HFFc6 (cell line): ENCODE results near the gene GNB1. TPM values are rescaled to one million over a fixed set of nuclear protein-coding genes. Genes with fewer than 3 reads are reported as not detected.

Experiments
- DNase-seq: peaks from one replicate; pipeline ENCODE4 v3.0.0-alpha.2; 2018
- H3K27ac Mint-ChIP-seq: 2 replicates; pipeline ENCODE4 v1.8.0; 2020; ENCODE audit warnings: mild to moderate bottlenecking, mixed read lengths
- H3K27me3 Mint-ChIP-seq: 2 replicates; pipeline ENCODE4 v1.8.0; 2021; ENCODE audit warnings: mild to moderate bottlenecking, moderate library complexity, mixed read lengths; ENCODE audit not compliant: insufficient read depth
- H3K36me3 Mint-ChIP-seq: 2 replicates; pipeline ENCODE4 v1.8.0; 2021; ENCODE audit warnings: low read depth, mixed read lengths
- H3K4me1 Mint-ChIP-seq: 2 replicates; pipeline ENCODE4 v1.8.0; 2020; ENCODE audit warnings: low read depth, mixed read lengths
- H3K4me3 Mint-ChIP-seq: 2 replicates; pipeline ENCODE4 v1.8.0; 2020; ENCODE audit warnings: mild to moderate bottlenecking, moderate library complexity, mixed read lengths
- H3K9me3 Mint-ChIP-seq: 2 replicates; pipeline ENCODE4 v1.8.0; 2020; ENCODE audit warnings: mild to moderate bottlenecking, mixed read lengths
- total RNA-seq, 6 experiments: library from RNA; stranded (reverse); fragmentation: NEBNext Ultra II Directional; extraction: Animal tissue kit (Norgen Biotek cat#: 25700); gene quantifications; 2 replicates in 1 of 6; 3 replicates in 5 of 6; pipeline ENCODE4 v1.2.3, GENCODE V29; 2021
- TF ChIP-seq, protein P1 (sequence below): fragments of 200-600 bp; sonication (generic); IDR thresholded peaks from 2 replicates; pipeline ENCODE4 v1.5.0; 2021; ENCODE audit warnings: antibody characterized with exemption, mild to moderate bottlenecking

GNB1 gene
- total RNA-seq, 6 experiments from 2014 or later = 502 to 618 (median 574) TPM

DNA sequence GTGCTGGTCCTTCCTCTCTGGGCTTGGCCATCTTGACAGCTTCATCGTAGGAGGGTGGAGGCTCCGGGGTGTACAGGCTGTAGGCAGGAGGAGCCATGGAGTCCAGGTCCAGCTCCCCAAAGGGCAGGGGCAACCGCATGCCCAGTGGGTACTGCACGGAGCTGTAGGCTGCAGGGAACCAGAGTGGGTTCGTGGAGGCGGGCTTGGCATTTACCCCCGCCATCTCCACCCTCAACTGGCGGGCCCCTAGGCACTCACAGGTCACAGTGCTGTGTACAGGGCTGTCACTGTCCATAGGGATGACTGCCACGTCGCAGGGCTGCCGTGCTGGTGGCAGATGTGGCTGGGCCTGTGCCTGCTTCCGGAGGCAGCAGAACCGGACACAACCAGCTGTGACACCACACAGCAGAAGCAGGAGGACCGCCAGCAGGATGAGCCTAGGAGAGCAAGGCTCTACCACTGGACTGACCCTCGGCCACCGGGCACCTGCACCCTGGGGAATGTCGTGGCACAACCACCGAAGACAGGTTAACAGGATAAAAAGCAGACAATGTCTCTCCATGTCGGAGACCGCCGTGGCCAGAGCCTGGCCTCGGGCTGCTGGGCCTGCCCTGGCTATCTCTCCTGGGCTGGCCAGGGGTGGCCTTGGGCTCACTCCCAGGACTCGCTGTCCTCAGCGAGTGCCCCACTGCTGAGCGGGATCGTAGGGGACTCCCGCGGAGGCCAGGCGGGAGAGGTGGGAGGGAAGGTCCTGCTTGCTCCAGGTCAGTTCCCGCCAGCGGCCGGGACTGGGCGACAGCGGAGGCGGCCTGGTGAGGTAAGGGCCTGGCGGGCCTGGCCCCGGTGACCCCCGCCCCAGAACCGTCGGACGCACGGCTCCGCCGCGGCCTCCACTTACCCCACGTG is 27.4 kb upstream of the GNB1 start:
- Mint-ChIP-seq H3K27ac (no peak overlapping the region), H3K36me3 (no peaks in the 10 kb centered on the region), H3K4me1 (no peaks in the 10 kb centered on the region), H3K27me3 (peaks cover 18% of the 10 kb centered on the region), H3K4me3 (no peak overlapping the region), H3K9me3 (no peaks in the 10 kb centered on the region)
- TF ChIP-seq, protein P1, sequence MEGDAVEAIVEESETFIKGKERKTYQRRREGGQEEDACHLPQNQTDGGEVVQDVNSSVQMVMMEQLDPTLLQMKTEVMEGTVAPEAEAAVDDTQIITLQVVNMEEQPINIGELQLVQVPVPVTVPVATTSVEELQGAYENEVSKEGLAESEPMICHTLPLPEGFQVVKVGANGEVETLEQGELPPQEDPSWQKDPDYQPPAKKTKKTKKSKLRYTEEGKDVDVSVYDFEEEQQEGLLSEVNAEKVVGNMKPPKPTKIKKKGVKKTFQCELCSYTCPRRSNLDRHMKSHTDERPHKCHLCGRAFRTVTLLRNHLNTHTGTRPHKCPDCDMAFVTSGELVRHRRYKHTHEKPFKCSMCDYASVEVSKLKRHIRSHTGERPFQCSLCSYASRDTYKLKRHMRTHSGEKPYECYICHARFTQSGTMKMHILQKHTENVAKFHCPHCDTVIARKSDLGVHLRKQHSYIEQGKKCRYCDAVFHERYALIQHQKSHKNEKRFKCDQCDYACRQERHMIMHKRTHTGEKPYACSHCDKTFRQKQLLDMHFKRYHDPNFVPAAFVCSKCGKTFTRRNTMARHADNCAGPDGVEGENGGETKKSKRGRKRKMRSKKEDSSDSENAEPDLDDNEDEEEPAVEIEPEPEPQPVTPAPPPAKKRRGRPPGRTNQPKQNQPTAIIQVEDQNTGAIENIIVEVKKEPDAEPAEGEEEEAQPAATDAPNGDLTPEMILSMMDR = no peak
- no peak for DNase-seq

DNA sequence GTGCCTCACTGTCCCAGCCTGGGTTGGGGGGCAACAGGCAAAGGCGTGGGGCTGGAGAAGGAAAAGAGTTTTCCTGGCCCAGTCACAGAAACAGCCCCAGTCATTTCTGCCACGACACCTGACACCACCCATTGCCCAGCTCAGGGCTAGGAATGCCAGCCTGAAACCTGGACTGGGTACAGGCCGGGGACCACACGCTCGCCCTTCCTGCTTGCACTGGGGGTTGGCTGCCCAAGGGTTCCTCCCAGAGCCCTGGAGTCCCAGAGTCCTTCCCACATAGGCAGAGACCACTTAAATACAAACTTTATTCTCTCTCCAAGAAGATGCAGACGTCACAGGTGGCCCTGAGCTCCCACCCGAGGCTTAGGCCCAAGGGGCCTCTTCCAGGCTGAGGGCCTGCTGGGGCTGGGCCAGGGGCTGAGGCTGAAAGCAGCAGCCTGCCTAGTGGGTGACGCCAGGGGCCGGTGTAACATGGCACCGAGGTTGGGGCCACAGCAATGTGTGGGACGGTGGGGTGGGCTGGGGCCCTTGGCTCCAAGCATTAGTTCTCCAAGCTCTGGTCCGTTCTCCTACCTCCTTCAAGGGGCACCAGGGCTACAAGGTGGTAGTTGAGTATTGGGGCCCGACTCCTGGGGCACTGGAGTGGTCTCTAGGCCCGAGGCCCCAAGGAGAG is 26.6 kb upstream of the GNB1 start:
- no peaks in the 10 kb centered on the region for H3K36me3 Mint-ChIP-seq
- peaks cover 16% of the 10 kb centered on the region for H3K27me3 Mint-ChIP-seq
- TF ChIP-seq, protein P1 = no peak
- H3K4me3 Mint-ChIP-seq = no peak overlapping the region
- no peak overlapping the region for H3K27ac Mint-ChIP-seq
- no peak for DNase-seq
- H3K4me1 Mint-ChIP-seq = no peaks in the 10 kb centered on the region
- H3K9me3 Mint-ChIP-seq = no peaks in the 10 kb centered on the region

DNA sequence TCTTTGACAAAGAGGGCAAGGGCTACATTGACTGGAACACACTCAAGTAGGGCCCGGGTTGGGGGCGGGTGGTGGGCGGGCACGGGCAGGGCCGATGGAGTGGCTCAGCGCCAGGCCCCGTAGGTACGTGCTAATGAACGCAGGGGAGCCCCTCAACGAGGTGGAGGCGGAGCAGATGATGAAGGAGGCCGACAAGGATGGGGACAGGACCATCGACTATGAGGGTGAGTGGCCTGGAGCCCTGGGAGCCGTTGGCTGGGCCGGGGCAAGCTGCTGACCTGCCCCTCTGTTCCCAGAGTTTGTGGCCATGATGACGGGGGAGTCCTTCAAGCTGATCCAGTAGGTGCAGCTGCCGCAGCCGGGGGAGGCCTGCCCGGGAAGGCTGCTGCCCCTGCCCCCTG is 26.0 kb upstream of the GNB1 start:
- Mint-ChIP-seq H3K4me1 (no peaks in the 10 kb centered on the region), H3K4me3 (no peak overlapping the region), H3K36me3 (no peaks in the 10 kb centered on the region), H3K27me3 (peaks cover 14% of the 10 kb centered on the region), H3K9me3 (no peaks in the 10 kb centered on the region), H3K27ac (no peak overlapping the region)
- DNase-seq = no peak
- TF ChIP-seq, protein P1 = no peak

DNA sequence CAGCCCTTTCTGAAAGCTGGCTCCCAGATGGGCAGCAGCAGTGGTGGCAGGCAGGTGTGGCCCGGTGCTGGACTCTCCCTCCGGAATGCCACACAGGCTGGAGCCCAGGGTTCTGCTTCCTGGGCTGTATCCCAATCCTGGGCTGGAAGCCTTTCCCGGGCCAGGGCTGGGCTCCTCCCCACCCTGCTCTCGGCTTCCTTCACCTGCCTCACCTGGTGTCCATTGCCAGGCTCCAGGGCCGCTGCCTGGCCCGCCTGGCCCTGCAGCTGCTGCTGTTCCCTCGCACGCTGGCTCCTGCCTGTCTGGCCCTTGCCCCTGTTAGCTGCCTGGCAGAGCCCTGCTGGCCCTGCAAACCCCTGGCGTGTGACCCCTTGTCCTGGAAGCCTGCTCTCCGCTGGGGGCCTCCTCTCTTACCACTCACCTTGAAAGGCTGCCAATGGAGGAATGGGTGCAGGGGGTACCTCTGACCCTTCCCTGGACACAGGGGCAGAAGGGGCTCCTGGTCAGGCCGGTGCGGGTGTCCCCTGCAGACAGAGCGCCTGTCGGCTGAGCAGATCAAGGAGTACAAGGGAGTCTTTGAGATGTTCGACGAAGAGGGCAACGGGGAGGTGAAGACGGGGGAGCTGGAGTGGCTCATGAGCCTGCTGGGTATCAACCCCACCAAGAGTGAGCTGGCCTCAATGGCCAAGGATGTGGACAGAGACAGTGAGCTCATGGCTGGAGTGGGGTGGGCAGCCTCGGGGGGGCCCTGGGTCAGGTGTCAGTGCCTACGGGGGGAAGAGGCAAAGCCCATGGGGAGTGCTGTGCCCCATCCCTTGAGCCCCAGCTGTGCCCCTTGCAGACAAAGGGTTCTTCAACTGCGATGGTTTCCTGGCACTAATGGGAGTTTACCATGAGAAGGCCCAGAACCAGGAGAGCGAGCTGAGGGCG is 25.3 kb upstream of the GNB1 start:
- Mint-ChIP-seq H3K27ac (no peak overlapping the region), H3K36me3 (no peaks in the 10 kb centered on the region), H3K4me1 (no peaks in the 10 kb centered on the region), H3K27me3 (peaks cover 14% of the 10 kb centered on the region), H3K9me3 (no peaks in the 10 kb centered on the region), H3K4me3 (no peak overlapping the region)
- DNase-seq = no peak
- TF ChIP-seq, protein P1 = no peak

DNA sequence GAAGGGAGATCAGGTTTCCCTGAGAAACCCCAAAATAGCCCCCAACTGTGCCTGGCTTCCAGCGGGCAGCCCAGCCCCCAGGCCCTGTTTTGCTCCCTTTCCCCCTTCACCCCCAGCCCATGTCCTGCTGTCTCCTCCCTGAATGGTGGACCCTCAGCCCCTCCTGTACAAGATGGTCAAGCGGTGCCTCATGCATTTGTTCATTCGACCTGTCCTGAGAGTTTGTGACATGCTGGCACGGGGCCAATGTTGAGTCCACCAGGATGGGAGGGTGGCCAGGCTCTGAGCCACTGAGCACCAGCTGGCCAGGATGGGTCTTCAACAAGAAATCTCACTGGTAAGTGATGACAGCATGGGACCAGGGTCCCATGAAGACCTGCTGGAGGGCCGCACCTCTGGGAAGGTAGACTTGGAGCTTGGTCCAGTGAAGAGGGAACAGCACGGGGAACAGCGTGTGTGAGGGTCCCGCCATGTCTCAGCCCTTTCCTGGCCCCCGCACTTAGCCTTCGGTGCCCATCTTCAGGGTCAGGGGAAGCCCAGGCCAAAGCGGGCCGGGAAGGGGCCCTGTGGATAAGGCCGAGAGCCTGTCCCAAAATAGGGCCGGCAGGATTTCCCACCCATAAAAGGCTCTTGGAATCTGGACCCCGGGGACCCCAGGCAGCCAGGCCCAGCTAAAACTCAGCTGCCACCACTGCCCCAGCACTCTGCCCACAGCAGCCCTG is 24.2 kb upstream of the GNB1 start, which contains the start of gene CALML6:
CALML6 (plus strand) TSS at position 290 of the 722 bp plus-strand sequence; CDS start at position 311, 21 bp downstream.
- Mint-ChIP-seq H3K4me1 (peaks cover 4% of the 10 kb centered on the region), H3K36me3 (no peaks in the 10 kb centered on the region), H3K4me3 (no peak within 1 kb of the TSS), H3K27me3 (peaks cover 14% of the 10 kb centered on the region), H3K9me3 (no peaks in the 10 kb centered on the region), H3K27ac (no peak within 1 kb of the TSS)
- DNase-seq = no peak
- TF ChIP-seq, protein P1 = no peak
